Neural cell (in vitro differentiated cells): Measurements from ENCODE around the gene TCFL5. TPM values are rescaled to one million over a fixed set of nuclear protein-coding genes. Genes with fewer than 3 reads are reported as not detected.

ENCODE experiments used
- H2AFZ ChIP-seq: fragments of 200-600, 300-800 bp; sonication (generic), shearing (Covaris generic); 2 replicates; pipeline ENCODE4 v1.6.0; 2014; ENCODE audit warnings: low read depth, mild to moderate bottlenecking, antibody characterized with exemption, low read length, moderate library complexity
- H3F3A ChIP-seq: fragments of 200-600 bp; shearing (Covaris generic); 2 replicates; pipeline ENCODE4 v1.6.1; 2016; ENCODE audit warnings: mild to moderate bottlenecking, moderate library complexity, mixed read lengths, antibody characterized with exemption, low read length; ENCODE audit not compliant: insufficient read depth, poor library complexity, severe bottlenecking
- H3K27ac ChIP-seq: fragments of 200-600, 300-800 bp; sonication (generic), shearing (Covaris generic); 2 replicates; pipeline ENCODE4 v1.5.1; 2014; ENCODE audit warnings: mild to moderate bottlenecking, low read length, moderate library complexity
- H3K27me3 ChIP-seq: fragments of 300-800, 200-600 bp; sonication (generic), shearing (Covaris generic); 2 replicates; pipeline ENCODE4 v1.6.0; 2014; ENCODE audit warnings: mild to moderate bottlenecking, low read depth, low read length, moderate library complexity; ENCODE audit not compliant: insufficient read depth
- H3K36me3 ChIP-seq: fragments of 300-800, 200-600 bp; sonication (generic), shearing (Covaris generic); 2 replicates; pipeline ENCODE4 v1.5.1; 2014; ENCODE audit warnings: mild to moderate bottlenecking, antibody characterized with exemption, low read length, moderate library complexity; ENCODE audit not compliant: insufficient read depth
- H3K4me2 ChIP-seq: fragments of 300-800, 200-600 bp; sonication (generic), shearing (Covaris generic); 2 replicates; pipeline ENCODE4 v1.6.0; 2014; ENCODE audit warnings: mild to moderate bottlenecking, low read length
- H3K4me3 ChIP-seq: fragments of 300-800, 200-600 bp; sonication (generic), shearing (Covaris generic); 2 replicates; pipeline ENCODE4 v1.5.1; 2014; ENCODE audit warnings: mild to moderate bottlenecking, low read length, moderate library complexity
- H3K79me2 ChIP-seq: fragments of 200-600 bp; shearing (Covaris generic); replicated peaks from 2 replicates; pipeline ENCODE4 v1.6.0; 2014; ENCODE audit warnings: mild to moderate bottlenecking, low read length, moderate library complexity; ENCODE audit not compliant: insufficient read depth
- H3K9ac ChIP-seq: fragments of 300-800, 200-600 bp; sonication (generic), shearing (Covaris generic); 2 replicates; pipeline ENCODE4 v1.6.1; 2016; ENCODE audit warnings: mild to moderate bottlenecking, low read length, mixed read lengths
- H3K9me2 ChIP-seq: fragments of 200-600 bp; shearing (Covaris generic); 2 replicates; pipeline ENCODE4 v1.6.1; 2016; ENCODE audit warnings: mild to moderate bottlenecking, low read length, mixed read lengths; ENCODE audit not compliant: insufficient read depth
- H3K9me3 ChIP-seq: fragments of 200-600, 300-800 bp; sonication (generic), shearing (Covaris generic); 2 replicates; pipeline ENCODE4 v1.6.1; 2016; ENCODE audit warnings: mild to moderate bottlenecking, mixed run types, low read length, moderate library complexity, mixed read lengths
- H4K20me1 ChIP-seq: fragments of 200-600 bp; shearing (Covaris generic); 2 replicates; pipeline ENCODE4 v1.6.1; 2016; ENCODE audit warnings: mild to moderate bottlenecking, mixed run types; ENCODE audit not compliant: insufficient read depth
- CTCF ChIP-seq: fragments of 450-650 bp; IDR thresholded peaks from 2 replicates; pipeline ENCODE4 v1.5.1; 2014; ENCODE audit warnings: antibody characterized with exemption, mild to moderate bottlenecking, moderate library complexity; ENCODE audit not compliant: poor library complexity, severe bottlenecking
- EP300 ChIP-seq: fragments of 450-650 bp; conservative IDR thresholded peaks from 2 replicates; pipeline ENCODE4 v1.6.1; 2014; ENCODE audit warnings: antibody characterized with exemption, mild to moderate bottlenecking, moderate library complexity; ENCODE audit not compliant: poor library complexity, severe bottlenecking
- EZH2 ChIP-seq: fragments of 200-600, 300-800 bp; shearing (Covaris generic), sonication (generic); IDR thresholded peaks from 2 replicates; pipeline ENCODE4 v1.6.1; 2014; ENCODE audit warnings: antibody characterized with exemption, low read length, borderline replicate concordance, mild to moderate bottlenecking; ENCODE audit not compliant: insufficient read depth, poor library complexity, severe bottlenecking
- MXI1 ChIP-seq: fragments of 450-650 bp; conservative IDR thresholded peaks from 2 replicates; pipeline ENCODE4 v1.6.1; 2014; ENCODE audit warnings: antibody characterized with exemption, mild to moderate bottlenecking; ENCODE audit not compliant: poor library complexity, severe bottlenecking
- POLR2AphosphoS5 ChIP-seq: IDR thresholded peaks from 2 replicates; pipeline ENCODE4 v1.6.1; 2012
- RAD21 ChIP-seq: fragments of 450-650 bp; conservative IDR thresholded peaks from 2 replicates; pipeline ENCODE4 v1.6.1; 2014; ENCODE audit warnings: antibody characterized with exemption, mild to moderate bottlenecking, moderate library complexity
- SMC3 ChIP-seq: fragments of 450-650 bp; conservative IDR thresholded peaks from 2 replicates; pipeline ENCODE4 v1.6.1; 2014; ENCODE audit warnings: antibody characterized with exemption, mild to moderate bottlenecking, moderate library complexity; ENCODE audit not compliant: poor library complexity
- TAF1 ChIP-seq: IDR thresholded peaks from 2 replicates; pipeline ENCODE4 v1.6.1; 2012; ENCODE audit warnings: low read depth
- polyA plus RNA-seq: library from polyadenylated mRNA; depleted of rRNA; stranded (reverse); fragments of >200 nt; gene quantifications from 2 replicates; pipeline ENCODE4 v1.2.3, GENCODE V29; 2014
- TF ChIP-seq, protein P1 (sequence below): IDR thresholded peaks from 2 replicates; pipeline ENCODE4 v1.6.1; 2012; ENCODE audit warnings: borderline replicate concordance

Gene TCFL5
- polyA plus RNA-seq, 1 donor from 2014 or later = 9.8 TPM

- Histone ChIP-seq H3K4me2 (peak overlapping the region; percentile 56), H3K4me3 (peak overlapping the region; percentile 72), H3K36me3 (no peaks in the 10 kb centered on the region), H3K27ac (peak overlapping the region; percentile 44), H4K20me1 (no peaks in the 10 kb centered on the region), H3K9ac (peak overlapping the region; percentile 60), H3K27me3 (no peaks in the 10 kb centered on the region), H3K9me2 (no peaks in the 10 kb centered on the region), H3F3A (no peaks in the 10 kb centered on the region), H3K9me3 (no peaks in the 10 kb centered on the region), H3K79me2 (peaks cover 3% of the 10 kb centered on the region), H2AFZ (no peak overlapping the region)
- TF ChIP-seq, protein P1, sequence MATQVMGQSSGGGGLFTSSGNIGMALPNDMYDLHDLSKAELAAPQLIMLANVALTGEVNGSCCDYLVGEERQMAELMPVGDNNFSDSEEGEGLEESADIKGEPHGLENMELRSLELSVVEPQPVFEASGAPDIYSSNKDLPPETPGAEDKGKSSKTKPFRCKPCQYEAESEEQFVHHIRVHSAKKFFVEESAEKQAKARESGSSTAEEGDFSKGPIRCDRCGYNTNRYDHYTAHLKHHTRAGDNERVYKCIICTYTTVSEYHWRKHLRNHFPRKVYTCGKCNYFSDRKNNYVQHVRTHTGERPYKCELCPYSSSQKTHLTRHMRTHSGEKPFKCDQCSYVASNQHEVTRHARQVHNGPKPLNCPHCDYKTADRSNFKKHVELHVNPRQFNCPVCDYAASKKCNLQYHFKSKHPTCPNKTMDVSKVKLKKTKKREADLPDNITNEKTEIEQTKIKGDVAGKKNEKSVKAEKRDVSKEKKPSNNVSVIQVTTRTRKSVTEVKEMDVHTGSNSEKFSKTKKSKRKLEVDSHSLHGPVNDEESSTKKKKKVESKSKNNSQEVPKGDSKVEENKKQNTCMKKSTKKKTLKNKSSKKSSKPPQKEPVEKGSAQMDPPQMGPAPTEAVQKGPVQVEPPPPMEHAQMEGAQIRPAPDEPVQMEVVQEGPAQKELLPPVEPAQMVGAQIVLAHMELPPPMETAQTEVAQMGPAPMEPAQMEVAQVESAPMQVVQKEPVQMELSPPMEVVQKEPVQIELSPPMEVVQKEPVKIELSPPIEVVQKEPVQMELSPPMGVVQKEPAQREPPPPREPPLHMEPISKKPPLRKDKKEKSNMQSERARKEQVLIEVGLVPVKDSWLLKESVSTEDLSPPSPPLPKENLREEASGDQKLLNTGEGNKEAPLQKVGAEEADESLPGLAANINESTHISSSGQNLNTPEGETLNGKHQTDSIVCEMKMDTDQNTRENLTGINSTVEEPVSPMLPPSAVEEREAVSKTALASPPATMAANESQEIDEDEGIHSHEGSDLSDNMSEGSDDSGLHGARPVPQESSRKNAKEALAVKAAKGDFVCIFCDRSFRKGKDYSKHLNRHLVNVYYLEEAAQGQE = no peak
- TF ChIP-seq POLR2AphosphoS5 = no peak
- TF ChIP-seq EP300 = peak; percentile 18
- peak; percentile 25 for TF ChIP-seq RAD21
- TF ChIP-seq CTCF = no peak
- TF ChIP-seq MXI1 = peak; percentile 73
- no peak for TF ChIP-seq EZH2
- no peak for TF ChIP-seq SMC3
- TF ChIP-seq TAF1 = peak; percentile 32
Measured at GRCh38 chr20:62795023-62795761, 66.4 kb downstream of the TCFL5 start.

GRCh38 chr20:62794007-62794724, 67.5 kb downstream of the TCFL5 start:
- Histone ChIP-seq H3K9me2 (no peaks in the 10 kb centered on the region), H4K20me1 (no peaks in the 10 kb centered on the region), H2AFZ (no peak overlapping the region), H3K27me3 (no peaks in the 10 kb centered on the region), H3K36me3 (no peaks in the 10 kb centered on the region), H3K27ac (no peak overlapping the region), H3F3A (no peaks in the 10 kb centered on the region), H3K4me2 (peak overlapping the region; percentile 66), H3K9me3 (no peaks in the 10 kb centered on the region), H3K9ac (peak overlapping the region; percentile 60), H3K4me3 (peak overlapping the region; percentile 72), H3K79me2 (peaks cover 3% of the 10 kb centered on the region)
- TF ChIP-seq MXI1 = no peak
